Erythroblast (primary cell): Measurements from ENCODE around the gene NT5C3A.

Experiments
- GATA1 ChIP-seq: IDR thresholded peaks from 2 replicates; pipeline ENCODE4 v1.6.1; 2011; ENCODE audit warnings: low read depth, mild to moderate bottlenecking, control low read depth, low read length, moderate library complexity
- POLR2A ChIP-seq: IDR thresholded peaks from 2 replicates; pipeline ENCODE4 v1.6.1; 2011; ENCODE audit warnings: mild to moderate bottlenecking, low read length

DNA sequence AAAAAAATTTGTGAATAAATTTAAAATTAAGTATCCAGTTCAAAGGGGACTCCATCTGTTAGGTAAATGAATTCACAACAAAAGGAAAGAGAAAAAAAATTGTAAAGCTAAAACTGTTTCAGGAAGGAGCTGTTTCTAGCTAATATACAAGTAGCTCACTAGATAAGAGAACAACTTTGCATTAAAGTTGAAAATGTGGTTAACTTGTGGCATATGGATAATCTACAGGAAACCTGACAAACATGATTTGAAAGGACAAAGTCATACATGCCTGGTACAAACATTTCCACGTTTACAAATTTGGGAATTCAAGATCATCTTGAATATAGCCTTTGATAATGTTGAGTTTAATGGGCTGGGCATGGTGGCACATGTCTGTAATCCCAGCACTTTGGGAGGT is 8.9 kb downstream of the NT5C3A start:
- TF ChIP-seq POLR2A (no peak), GATA1 (no peak)
